HepG2 (cell line): ENCODE results near the gene SCFD2. TPM values are rescaled to one million over a fixed set of nuclear protein-coding genes. Genes with fewer than 3 reads are reported as not detected.

Source experiments
- ATAC-seq: fragments of 200-7000 bp; cut with Tn5 transposase; 3 replicates; pipeline ENCODE4 v1.9.1; 2020; ENCODE audit warnings: mild to moderate bottlenecking, moderate library complexity
- BruUV-seq: library from RNA; stranded (reverse); fragments of 400-500 nt; replicated peaks from 2 replicates; lab custom pipeline; 2021; lab: Mats Ljungman, UMichigan
- CTCF ChIA-PET: fragments of 300-600 bp; formaldehyde crosslinking; extraction: SDS; loops from one replicate; lab custom pipeline; 2021; ENCODE audit warnings: low total read pairs, inconsistent platforms, low intra/inter-chr PET ratio; lab: Yijun Ruan, JAX
- POLR2A ChIA-PET: fragments of 350-600 bp; sonication (Branson Sonifier 250); formaldehyde crosslinking; loops from one replicate; lab custom pipeline; 2020; ENCODE audit warnings: antibody characterized with exemption, inconsistent platforms; lab: Yijun Ruan, JAX
- DNase-seq: peaks from one replicate; pipeline ENCODE4 v3.0.0-alpha.2; 2015; ENCODE audit warnings: low spot score
- FAIRE-seq: peaks from 3 replicates; lab custom pipeline; 2011; peaks lifted over from hg19 to GRCh38; lab: Jason Lieb, UNC
- H2AFZ ChIP-seq: one replicate; pipeline ENCODE4 v1.6.1; 2011; ENCODE audit warnings: low read length, inconsistent platforms
- H3K27ac ChIP-seq: fragments of 300-600 bp; 3 replicates; pipeline ENCODE4 v1.8.0; 2011; ENCODE audit warnings: mixed run types, mild to moderate bottlenecking, mixed read lengths, low read length, inconsistent platforms; ENCODE audit not compliant: insufficient read depth; ENCODE audit errors: extremely low read length
- H3K27me3 ChIP-seq, 2 experiments: fragments of 200-600 bp in 1 of 2; 2 replicates in 1 of 2; 3 replicates in 1 of 2; pipeline versions ENCODE4 v1.6.0 to v1.8.0; 2011; ENCODE audit warnings: low read length in 2 of 2, mild to moderate bottlenecking in 2 of 2, moderate library complexity in 2 of 2, inconsistent platforms in 1 of 2; ENCODE audit not compliant: insufficient read depth in 2 of 2, control insufficient read depth in 1 of 2
- H3K36me3 ChIP-seq, 2 experiments: fragments of 200-600 bp in 1 of 2; replicated peaks in 1 of 2; 2 replicates in 1 of 2; 3 replicates in 1 of 2; pipeline versions ENCODE4 v1.5.1 to v1.8.0; 2011; ENCODE audit warnings: low read length in 2 of 2, inconsistent platforms in 1 of 2; ENCODE audit not compliant: insufficient read depth in 2 of 2, control insufficient read depth in 1 of 2
- H3K4me1 ChIP-seq: 2 replicates; pipeline ENCODE4 v1.5.1; 2012; ENCODE audit warnings: low read length, inconsistent platforms; ENCODE audit not compliant: insufficient read depth
- H3K4me2 ChIP-seq: 2 replicates; pipeline ENCODE4 v1.6.0; 2011; ENCODE audit warnings: low read depth, low read length, inconsistent platforms
- H3K4me3 ChIP-seq, 3 experiments: fragments of 200-600 bp in 1 of 3; sonication (generic), shearing (Covaris generic) in 1 of 3; replicated peaks in 1 of 3; 2 replicates each; pipeline ENCODE4 v1.5.1; 2011 to 2016; ENCODE audit warnings: low read length in 3 of 3, inconsistent platforms in 2 of 3, low read depth in 2 of 3, mild to moderate bottlenecking in 2 of 3, control low read depth in 1 of 3, mixed read lengths in 1 of 3; ENCODE audit not compliant: insufficient read depth in 1 of 3
- H3K79me2 ChIP-seq: one replicate; pipeline ENCODE4 v1.6.1; 2011; ENCODE audit warnings: low read length, inconsistent platforms; ENCODE audit not compliant: insufficient read depth
- H3K9ac ChIP-seq: 2 replicates; pipeline ENCODE4 v1.6.0; 2011; ENCODE audit warnings: mild to moderate bottlenecking, low read depth, low read length, inconsistent platforms; ENCODE audit not compliant: insufficient read depth
- H3K9me3 ChIP-seq: 2 replicates; pipeline ENCODE4 v1.5.1; 2012; ENCODE audit warnings: mild to moderate bottlenecking, low read length
- H4K20me1 ChIP-seq: 2 replicates; pipeline ENCODE4 v1.6.0; 2011; ENCODE audit warnings: inconsistent platforms, mild to moderate bottlenecking, low read length, moderate library complexity; ENCODE audit not compliant: insufficient read depth
- ARID3A ChIP-seq: IDR thresholded peaks from 2 replicates; pipeline ENCODE4 v1.6.1; 2012; ENCODE audit warnings: low read depth, low read length, improper control_type of control experiment
- BCL6 ChIP-seq: IDR thresholded peaks from 2 replicates; pipeline ENCODE4 v1.6.1; 2016; ENCODE audit warnings: missing genetic modification reagents, missing compliant biosample characterization
- CREB1 ChIP-seq, 2 experiments: fragments of 450-650 bp in 1 of 2; IDR thresholded peaks; 2 replicates each; pipeline ENCODE4 v1.6.1; 2016 to 2017; ENCODE audit warnings: control low read depth in 1 of 2, mild to moderate bottlenecking in 1 of 2, missing compliant biosample characterization in 1 of 2, missing genetic modification characterization in 1 of 2
- EHMT2 ChIP-seq: fragments of 200-600 bp; sonication (generic); IDR thresholded peaks from 2 replicates; pipeline ENCODE4 v1.7.0; 2017; ENCODE audit warnings: antibody characterized with exemption, low read depth, low read length, borderline replicate concordance
- FIP1L1 ChIP-seq: fragments of 200-400 bp; formaldehyde crosslinking; IDR thresholded peaks from 2 replicates; pipeline ENCODE4 v1.6.1; 2018; ENCODE audit warnings: low read depth, mild to moderate bottlenecking, low read length, moderate library complexity, borderline replicate concordance; ENCODE audit not compliant: insufficient read depth
- FOXA3 ChIP-seq: IDR thresholded peaks from 2 replicates; pipeline ENCODE4 v1.6.1; 2016; ENCODE audit warnings: missing genetic modification reagents, missing compliant biosample characterization
- ISL2 ChIP-seq: sonication (generic); formaldehyde crosslinking; IDR thresholded peaks from 2 replicates; pipeline ENCODE4 v1.5.0; 2020; ENCODE audit warnings: missing genetic modification reagents
- KLF9 ChIP-seq: IDR thresholded peaks from 2 replicates; pipeline ENCODE4 v1.6.1; 2016; ENCODE audit warnings: low read depth
- MIXL1 ChIP-seq: IDR thresholded peaks from 2 replicates; pipeline ENCODE4 v1.6.1; 2016
- PHF5A ChIP-seq: IDR thresholded peaks from one replicate; pipeline ENCODE4 v1.6.1; 2018; ENCODE audit warnings: low read depth, missing genetic modification reagents; ENCODE audit not compliant: unreplicated experiment
- RXRA ChIP-seq: sonication (generic); formaldehyde crosslinking; IDR thresholded peaks from 2 replicates; pipeline ENCODE4 v1.5.1; 2020; ENCODE audit warnings: missing genetic modification reagents
- SIX1 ChIP-seq: sonication (generic); formaldehyde crosslinking; IDR thresholded peaks from 2 replicates; pipeline ENCODE4 v1.4.0; 2020; ENCODE audit warnings: missing genetic modification reagents, borderline replicate concordance
- SNAI1 ChIP-seq: sonication (generic); formaldehyde crosslinking; IDR thresholded peaks from 2 replicates; pipeline ENCODE4 v1.5.0; 2020; ENCODE audit warnings: mild to moderate bottlenecking, missing genetic modification reagents, borderline replicate concordance
- TARDBP ChIP-seq: sonication (generic); formaldehyde crosslinking; IDR thresholded peaks from 2 replicates; pipeline ENCODE4 v1.8.0; 2022; ENCODE audit warnings: mild to moderate bottlenecking, missing genetic modification reagents
- ZBTB20 ChIP-seq: sonication (generic); formaldehyde crosslinking; IDR thresholded peaks from 2 replicates; pipeline ENCODE4 v1.8.1; 2023; ENCODE audit warnings: missing genetic modification reagents, low read depth, mild to moderate bottlenecking, borderline replicate concordance
- ZNF225 ChIP-seq: sonication (generic); formaldehyde crosslinking; IDR thresholded peaks from 2 replicates; pipeline ENCODE4 v1.4.0; 2020; ENCODE audit warnings: mild to moderate bottlenecking, missing genetic modification reagents
- ZNF496 ChIP-seq: sonication (generic); formaldehyde crosslinking; IDR thresholded peaks from 2 replicates; pipeline ENCODE4 v1.8.1; 2023; ENCODE audit warnings: mild to moderate bottlenecking, moderate library complexity, missing genetic modification reagents; ENCODE audit not compliant: insufficient replicate concordance
- ZNF580 ChIP-seq: IDR thresholded peaks from 2 replicates; pipeline ENCODE4 v1.6.1; 2016; ENCODE audit warnings: low read depth, borderline replicate concordance
- ZNF614 ChIP-seq: IDR thresholded peaks from 2 replicates; pipeline ENCODE4 v1.6.1; 2018; ENCODE audit warnings: missing biosample characterization, missing genetic modification reagents, inconsistent platforms, borderline replicate concordance
- ZNF891 ChIP-seq: sonication (generic); formaldehyde crosslinking; IDR thresholded peaks from 2 replicates; pipeline ENCODE4 v1.5.0; 2020; ENCODE audit warnings: mild to moderate bottlenecking, missing genetic modification reagents
- in situ Hi-C: cut with HindIII; loops from 2 replicates; pipeline ENCODE4 v1.10.0; 2017; ENCODE audit warnings: low pct_unique_long_range_greater_than_20kb; ENCODE audit not compliant: extremely low pct_ligation_motif_present
- intact Hi-C: fragments of 100-400 bp; cut with micrococcal nuclease; formaldehyde crosslinking; loops from one replicate; pipeline ENCODE4 v1.10.0; 2022; ENCODE audit not compliant: unreplicated experiment
- polyA plus RNA-seq, 8 experiments: library from polyadenylated mRNA; depleted of rRNA in 3 of 8; stranded (reverse) in 7 of 8; unstranded in 1 of 8; fragments of >200 nt; fragmentation: Illumina TruSeq in 4 of 8; extraction: Trizol in 4 of 8; gene quantifications; 2 replicates each; pipeline versions ENCODE4 v1.2.1 to v1.2.3, GENCODE V29; 2011 to 2016; ENCODE audit warnings: low read depth in 4 of 8, missing spikeins in 1 of 8, mixed read lengths in 1 of 8; ENCODE audit not compliant: insufficient read depth in 1 of 8
- total RNA-seq, 5 experiments: library from RNA; depleted of rRNA; stranded (reverse); fragments of >200 nt; fragmentation: Illumina TruSeq; extraction: Trizol; gene quantifications; 2 replicates each; pipeline ENCODE4 v1.2.3, GENCODE V29; 2016; ENCODE audit warnings: low read depth in 1 of 5

Gene SCFD2
- total and polyA plus RNA-seq, 2 of the 13 experiments (the other 11 are each of a cell fraction or from before 2014, with no cell fraction given), result 4.6 to 15.6 TPM

GRCh38 chr4:53322696-53323095, 43.2 kb downstream of the SCFD2 start:
- peak; percentile 98 for ATAC-seq
- peak; percentile 92 for FAIRE-seq
- intact Hi-C loops, result no loop called here
- no peaks in the 10 kb centered on the region for H3K27me3 ChIP-seq
- in situ Hi-C loops, result loop anchor here (25.0 kb wide), 1 partner anchor 915 kb away; the partner anchor contains the start of gene PDGFRA
- no peak overlapping the region for H3K9ac ChIP-seq
- no peaks in the 10 kb centered on the region for H3K36me3 ChIP-seq
- no TSS peak for BruUV-seq
- H2AFZ ChIP-seq, result no peak overlapping the region
- H4K20me1 ChIP-seq, result no peaks in the 10 kb centered on the region
- no peaks in the 10 kb centered on the region for H3K79me2 ChIP-seq
- ChIA-PET CTCF (no interaction called here), POLR2A (interaction anchor here (0.6 kb wide), 1 partner anchor 7 kb away, joined by 3 read pairs; no protein-coding TSS in a partner anchor)
- no peak overlapping the region for H3K4me3 ChIP-seq
- no peaks in the 10 kb centered on the region for H3K9me3 ChIP-seq
- peaks cover 30% of the 10 kb centered on the region for H3K4me1 ChIP-seq
- H3K27ac ChIP-seq, result peak overlapping the region; percentile 36
- H3K4me2 ChIP-seq, result peak overlapping the region; percentile 25; the same call in 1 of the 2 replicates
- DNase-seq, result peak; percentile 82
- TF ChIP-seq CREB1 (IDR thresholded peaks at IDR 0.05), result no peak
- TF ChIP-seq CREB1 (CRISPR knock-in tag; IDR thresholded peaks at IDR 0.05), result peak; percentile 43
- no peak for TF ChIP-seq ZNF891 (CRISPR knock-in tag)
- TF ChIP-seq ISL2 (CRISPR knock-in tag), result peak; percentile 58
- TF ChIP-seq KLF9 (CRISPR knock-in tag), result no peak
- no peak for TF ChIP-seq ZNF580 (CRISPR knock-in tag)
- TF ChIP-seq ZNF614 (CRISPR knock-in tag), result peak; percentile 23; the same call in 1 of the 2 replicates
- TF ChIP-seq ZNF496 (CRISPR knock-in tag), result no peak
- TF ChIP-seq MIXL1 (CRISPR knock-in tag), result 0 out of 2 replicates have a peak, but pooled peaks have one; percentile 44
- peak; percentile 31; the same call in 1 of the 2 replicates for TF ChIP-seq EHMT2
- no peak for TF ChIP-seq SNAI1
- peak; percentile 97; the same call in 1 of the 2 replicates for TF ChIP-seq ZBTB20 (CRISPR knock-in tag)
- 0 out of 2 replicates have a peak, but pooled peaks have one; percentile 19 for TF ChIP-seq TARDBP (CRISPR knock-in tag)
- TF ChIP-seq BCL6 (CRISPR knock-in tag), result peak; percentile 68
- no peak for TF ChIP-seq ZNF225
- no peak for TF ChIP-seq FIP1L1
- TF ChIP-seq SIX1 (CRISPR knock-in tag), result 0 out of 2 replicates have a peak, but pooled peaks have one; percentile 17
- TF ChIP-seq PHF5A (CRISPR knock-in tag), result no peak
- 0 out of 2 replicates have a peak, but pooled peaks have one; percentile 33 for TF ChIP-seq FOXA3
- peak; percentile 67 for TF ChIP-seq ARID3A
- TF ChIP-seq RXRA (CRISPR knock-in tag), result no peak
